ENCODE measurements around the gene ZMAT3.
"Not testable (repeated sequence)": the region's sequence is repeated elsewhere in the genome, so short reads cannot be mapped to it uniquely, and the experiment has no call there.

Gene ZMAT3

DNA sequence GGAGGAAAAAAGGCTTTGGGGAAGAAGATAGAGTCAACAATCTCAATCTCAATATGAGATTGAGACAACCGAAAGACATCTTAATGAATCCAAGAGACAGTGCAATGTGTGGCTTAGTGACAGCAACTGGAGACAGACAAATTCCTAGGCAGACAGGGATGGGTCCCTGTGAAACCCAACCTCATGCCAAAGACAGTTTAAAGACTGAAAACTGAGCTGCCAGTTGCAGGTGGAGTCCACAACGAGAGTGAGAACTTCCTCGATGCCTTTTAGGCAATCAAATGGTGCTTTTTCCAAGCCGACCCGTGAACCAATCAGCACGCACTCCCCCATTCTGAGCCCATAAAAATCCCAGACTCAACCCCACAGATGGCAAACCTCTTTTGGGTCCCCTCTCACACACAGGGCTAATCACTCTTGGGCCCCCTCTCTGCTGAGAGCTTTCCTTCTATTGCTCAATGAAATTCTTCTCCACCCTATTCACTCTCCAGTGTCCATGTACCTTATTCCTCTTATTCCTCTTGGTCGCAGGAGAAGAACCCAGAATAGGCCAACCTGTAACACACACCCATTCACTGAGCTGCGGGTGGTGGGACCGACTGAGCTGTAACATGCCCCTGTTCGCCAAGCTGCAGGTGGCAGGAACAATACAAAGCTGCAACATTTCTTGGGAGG, 34.8 kb downstream of the ZMAT3 start:
- H3K27ac ChIP-seq (ENCODE audit: low read length): no peak overlapping the region
- no peaks in the 10 kb centered on the region for H3K9me3 ChIP-seq (ENCODE audit: insufficient read depth, low read depth, low read length)
- no peak overlapping the region for H3K4me3 ChIP-seq (ENCODE audit: low read length)
- H3K9ac ChIP-seq (ENCODE audit: low read depth, low read length): no peak overlapping the region
- no peaks in the 10 kb centered on the region for H3K27me3 ChIP-seq (ENCODE audit: insufficient read depth, low read length)
- no peaks in the 10 kb centered on the region for H3K4me1 ChIP-seq (ENCODE audit: insufficient read depth, low read length)
- H3K36me3 ChIP-seq (ENCODE audit: insufficient read depth, low read depth, low read length): no peaks in the 10 kb centered on the region

DNA sequence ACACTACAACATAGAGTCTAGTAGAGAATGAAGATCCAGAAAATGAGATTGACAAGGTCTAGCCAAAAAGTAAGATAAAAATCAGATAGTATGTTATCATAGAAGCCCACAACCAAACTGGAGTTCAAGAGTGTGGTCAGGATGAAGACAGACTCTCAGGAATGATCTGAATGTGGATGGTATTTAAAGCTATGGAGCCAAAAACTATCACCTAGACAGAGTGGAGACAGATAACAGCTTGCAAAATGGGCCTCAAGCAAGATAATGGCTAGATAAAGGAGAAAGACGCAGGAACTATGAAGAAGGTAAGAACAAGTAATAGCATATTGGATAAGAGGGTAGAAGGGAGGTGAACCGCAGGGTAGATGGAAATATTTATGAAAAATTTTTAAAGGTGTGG, 35.4 kb downstream of the ZMAT3 start:
- Histone ChIP-seq H3K4me1 (ENCODE audit: insufficient read depth, low read length) (no peaks in the 10 kb centered on the region), H3K36me3 (ENCODE audit: insufficient read depth, low read depth, low read length) (no peaks in the 10 kb centered on the region)

DNA sequence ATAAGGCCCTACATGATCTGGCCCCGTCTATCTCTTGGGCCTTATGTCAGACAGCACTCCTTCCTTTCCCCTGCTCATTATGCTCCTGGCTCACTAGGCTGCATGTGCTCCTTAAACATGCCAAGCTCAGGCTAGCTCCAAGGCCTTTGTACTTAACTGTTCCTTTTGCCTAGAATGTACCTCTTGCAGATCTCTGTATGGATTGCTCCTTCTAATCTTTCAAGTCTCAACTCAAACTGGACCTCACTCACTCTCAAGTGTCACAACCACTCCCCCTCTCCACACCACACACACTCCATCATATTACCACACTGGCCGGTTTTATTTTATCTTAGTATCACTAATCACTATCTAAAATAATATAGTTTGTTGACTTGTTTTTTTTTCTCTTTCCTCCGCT, 36.4 kb downstream of the ZMAT3 start:
- no peaks in the 10 kb centered on the region for H3K27me3 ChIP-seq (ENCODE audit: insufficient read depth, low read length)
- no peak overlapping the region for H3K27ac ChIP-seq (ENCODE audit: low read length)
- H3K9ac ChIP-seq (ENCODE audit: low read depth, low read length): no peak overlapping the region
- H3K9me3 ChIP-seq (ENCODE audit: insufficient read depth, low read depth, low read length): peaks cover 6% of the 10 kb centered on the region; the same call in 1 of the 2 replicates
- no peaks in the 10 kb centered on the region for H3K4me1 ChIP-seq (ENCODE audit: insufficient read depth, low read length)
- H3K4me3 ChIP-seq (ENCODE audit: low read length): no peak overlapping the region
- H3K36me3 ChIP-seq (ENCODE audit: insufficient read depth, low read depth, low read length): no peaks in the 10 kb centered on the region

More for the DNA sequence above, 35.4 kb downstream of the ZMAT3 start:
- no peak overlapping the region for H3K27ac ChIP-seq (ENCODE audit: low read length)
- H3K9ac ChIP-seq (ENCODE audit: low read depth, low read length): no peak overlapping the region
- H3K4me3 ChIP-seq (ENCODE audit: low read length): no peak overlapping the region
- H3K9me3 ChIP-seq (ENCODE audit: insufficient read depth, low read depth, low read length): 0 out of 2 replicates have a peak, but pooled peaks cover under 1% of the 10 kb centered on the region
- no peaks in the 10 kb centered on the region for H3K27me3 ChIP-seq (ENCODE audit: insufficient read depth, low read length)

DNA sequence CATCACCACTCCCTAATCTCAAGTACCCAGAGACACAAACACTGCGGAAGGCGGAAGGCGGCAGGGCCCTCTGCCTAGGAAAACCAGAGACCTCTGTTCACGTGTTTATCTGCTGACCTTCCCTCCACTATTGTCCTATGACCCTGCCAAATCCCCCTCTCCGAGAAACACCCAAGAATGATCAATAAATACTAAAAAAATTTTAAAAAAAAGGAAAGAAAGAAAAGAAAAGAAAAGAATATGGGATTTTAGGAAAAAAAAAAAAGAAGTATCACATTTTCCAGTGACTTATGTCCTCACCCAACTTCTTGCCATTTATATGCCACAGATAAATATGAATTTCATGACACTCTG, 38.3 kb downstream of the ZMAT3 start:
- H3K9me3 ChIP-seq (ENCODE audit: insufficient read depth, low read depth, low read length); H3K36me3 ChIP-seq (ENCODE audit: insufficient read depth, low read depth, low read length); H3K9ac ChIP-seq (ENCODE audit: low read depth, low read length); H3K4me3 ChIP-seq (ENCODE audit: low read length); H3K27me3 ChIP-seq (ENCODE audit: insufficient read depth, low read length); H3K27ac ChIP-seq (ENCODE audit: low read length); H3K4me1 ChIP-seq (ENCODE audit: insufficient read depth, low read length): not testable (repeated sequence)

- not testable (repeated sequence) for H3K27ac ChIP-seq (ENCODE audit: low read length); H3K9me3 ChIP-seq (ENCODE audit: insufficient read depth, low read depth, low read length); H3K9ac ChIP-seq (ENCODE audit: low read depth, low read length); H3K4me3 ChIP-seq (ENCODE audit: low read length); H3K27me3 ChIP-seq (ENCODE audit: insufficient read depth, low read length); H3K4me1 ChIP-seq (ENCODE audit: insufficient read depth, low read length); H3K36me3 ChIP-seq (ENCODE audit: insufficient read depth, low read depth, low read length)
Measured at GRCh38 chr3:179032454-179033303, 38.9 kb downstream of the ZMAT3 start.

DNA sequence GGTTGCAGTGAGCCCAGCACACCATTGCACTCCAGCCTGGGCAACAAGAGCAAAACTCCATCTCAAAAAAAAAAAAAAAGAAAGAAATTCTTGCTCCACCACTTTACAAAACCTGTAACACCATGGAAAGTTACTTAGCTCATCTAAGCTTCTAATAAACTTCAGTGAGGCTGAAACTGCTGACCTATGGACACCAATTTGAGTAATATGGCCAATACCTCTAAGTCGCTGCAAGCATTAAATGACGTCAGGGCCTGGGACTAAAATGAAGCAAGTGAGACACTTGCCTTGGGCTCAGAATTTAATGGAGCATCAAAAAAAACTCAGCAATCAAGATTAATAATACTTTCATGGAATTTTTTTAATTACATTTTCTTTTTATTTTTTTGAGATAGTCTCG, 42.5 kb downstream of the ZMAT3 start:
- H3K4me1 ChIP-seq (ENCODE audit: insufficient read depth, low read length): peaks cover 3% of the 10 kb centered on the region; the same call in 1 of the 2 replicates
- no peak overlapping the region for H3K27ac ChIP-seq (ENCODE audit: low read length)
- H3K9me3 ChIP-seq (ENCODE audit: insufficient read depth, low read depth, low read length): peaks cover 6% of the 10 kb centered on the region; the same call in 1 of the 2 replicates
- no peaks in the 10 kb centered on the region for H3K36me3 ChIP-seq (ENCODE audit: insufficient read depth, low read depth, low read length)
- no peak overlapping the region for H3K9ac ChIP-seq (ENCODE audit: low read depth, low read length)
- H3K4me3 ChIP-seq (ENCODE audit: low read length): no peak overlapping the region
- no peaks in the 10 kb centered on the region for H3K27me3 ChIP-seq (ENCODE audit: insufficient read depth, low read length)

DNA sequence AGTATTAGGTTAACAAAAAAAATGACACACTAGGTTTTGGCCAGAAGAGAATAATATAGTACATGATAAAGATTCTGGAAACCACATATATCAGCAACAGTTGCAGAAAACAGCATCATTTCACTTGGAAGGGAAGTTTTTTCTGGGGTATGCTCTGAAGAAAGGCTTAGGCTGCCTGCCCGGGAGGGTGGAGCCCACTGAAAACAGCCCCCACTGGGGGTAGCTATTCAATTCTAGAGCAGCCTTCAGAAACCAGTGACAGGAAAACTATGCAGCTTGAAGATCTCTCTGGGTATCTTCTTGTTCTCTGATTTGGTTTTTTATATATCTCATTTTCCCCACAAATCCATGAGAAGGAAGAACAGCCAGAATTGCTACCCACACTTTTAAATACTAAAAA, 43.2 kb downstream of the ZMAT3 start:
- no peaks in the 10 kb centered on the region for H3K36me3 ChIP-seq (ENCODE audit: insufficient read depth, low read depth, low read length)
- peaks cover 6% of the 10 kb centered on the region; the same call in 1 of the 2 replicates for H3K9me3 ChIP-seq (ENCODE audit: insufficient read depth, low read depth, low read length)
- H3K27ac ChIP-seq (ENCODE audit: low read length): no peak overlapping the region

GRCh38 chr3:179027326-179027900, 44.2 kb downstream of the ZMAT3 start:
- Histone ChIP-seq H3K27me3 (ENCODE audit: insufficient read depth, low read length) (no peaks in the 10 kb centered on the region), H3K4me1 (ENCODE audit: insufficient read depth, low read length) (peaks cover 3% of the 10 kb centered on the region; the same call in 1 of the 2 replicates), H3K9ac (ENCODE audit: low read depth, low read length) (no peak overlapping the region), H3K36me3 (ENCODE audit: insufficient read depth, low read depth, low read length) (no peaks in the 10 kb centered on the region), H3K4me3 (ENCODE audit: low read length) (no peak overlapping the region), H3K9me3 (ENCODE audit: insufficient read depth, low read depth, low read length) (peaks cover 6% of the 10 kb centered on the region; the same call in 1 of the 2 replicates), H3K27ac (ENCODE audit: low read length) (no peak overlapping the region)

More for the DNA sequence above, 43.2 kb downstream of the ZMAT3 start:
- Histone ChIP-seq H3K9ac (ENCODE audit: low read depth, low read length) (no peak overlapping the region), H3K4me1 (ENCODE audit: insufficient read depth, low read length) (peaks cover 3% of the 10 kb centered on the region; the same call in 1 of the 2 replicates), H3K27me3 (ENCODE audit: insufficient read depth, low read length) (no peaks in the 10 kb centered on the region), H3K4me3 (ENCODE audit: low read length) (no peak overlapping the region)

DNA sequence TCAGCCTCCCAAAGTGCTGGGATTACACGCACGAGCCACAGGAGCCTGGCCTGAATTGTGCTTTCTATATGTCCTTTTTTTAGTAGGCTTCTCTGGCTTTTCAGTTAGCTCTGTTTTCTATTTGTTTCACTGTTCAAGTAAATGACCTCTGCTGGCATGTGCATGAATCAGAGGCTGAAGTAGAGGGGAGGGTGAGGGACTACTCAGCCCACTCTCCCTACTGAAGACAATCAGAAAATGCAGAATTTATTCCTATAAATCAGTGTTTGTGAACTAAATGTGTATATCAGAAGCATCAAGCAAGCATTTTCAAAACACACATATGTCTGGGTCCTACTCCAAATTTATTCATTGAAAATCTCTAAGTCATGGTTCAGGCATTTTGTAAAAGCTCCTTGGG, 45.0 kb downstream of the ZMAT3 start:
- Histone ChIP-seq H3K9me3 (ENCODE audit: insufficient read depth, low read depth, low read length) (peaks cover 6% of the 10 kb centered on the region; the same call in 1 of the 2 replicates), H3K27me3 (ENCODE audit: insufficient read depth, low read length) (no peaks in the 10 kb centered on the region), H3K27ac (ENCODE audit: low read length) (no peak overlapping the region), H3K4me3 (ENCODE audit: low read length) (no peak overlapping the region), H3K9ac (ENCODE audit: low read depth, low read length) (no peak overlapping the region), H3K4me1 (ENCODE audit: insufficient read depth, low read length) (peaks cover 3% of the 10 kb centered on the region; the same call in 1 of the 2 replicates), H3K36me3 (ENCODE audit: insufficient read depth, low read depth, low read length) (no peaks in the 10 kb centered on the region)

DNA sequence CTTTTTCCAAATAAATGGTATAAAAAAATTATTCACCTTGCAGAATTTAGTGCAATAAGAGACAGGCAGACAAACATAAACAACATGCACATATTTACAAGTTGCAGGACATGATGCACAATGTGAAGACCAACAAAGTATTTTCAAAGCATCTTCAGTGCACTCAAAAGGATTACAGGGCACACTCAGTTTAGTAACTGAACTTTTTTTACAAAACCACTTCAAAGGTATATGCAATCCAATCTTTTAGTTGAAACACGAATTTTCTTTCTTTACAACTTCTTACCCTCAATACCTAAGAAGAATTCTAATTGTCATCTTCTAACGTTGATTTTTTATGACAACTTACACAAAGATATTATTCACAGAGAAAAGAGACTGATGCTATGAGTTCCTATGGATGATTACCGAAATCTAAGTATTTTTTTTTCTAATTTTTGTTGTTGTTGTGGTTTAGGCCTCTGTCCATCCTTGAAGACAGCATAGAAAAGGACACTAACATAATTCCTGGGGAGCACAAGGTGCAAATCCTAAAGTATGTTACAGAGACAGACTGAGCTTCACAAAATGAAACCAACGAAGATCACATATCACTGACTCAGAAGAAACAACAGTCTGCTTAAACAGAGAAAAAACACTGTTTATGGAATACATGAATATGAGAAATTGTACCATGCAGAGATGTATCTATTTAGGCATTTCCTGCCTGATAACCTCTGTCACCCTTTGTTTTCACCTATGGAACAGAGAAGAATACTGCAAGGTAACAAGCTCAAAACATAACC, 50.3 kb downstream of the ZMAT3 start:
- Histone ChIP-seq H3K27me3 (ENCODE audit: insufficient read depth, low read length) (no peaks in the 10 kb centered on the region), H3K4me3 (ENCODE audit: low read length) (no peak overlapping the region), H3K4me1 (ENCODE audit: insufficient read depth, low read length) (no peaks in the 10 kb centered on the region), H3K9me3 (ENCODE audit: insufficient read depth, low read depth, low read length) (no peaks in the 10 kb centered on the region), H3K27ac (ENCODE audit: low read length) (no peak overlapping the region), H3K9ac (ENCODE audit: low read depth, low read length) (no peak overlapping the region), H3K36me3 (ENCODE audit: insufficient read depth, low read depth, low read length) (no peaks in the 10 kb centered on the region)

DNA sequence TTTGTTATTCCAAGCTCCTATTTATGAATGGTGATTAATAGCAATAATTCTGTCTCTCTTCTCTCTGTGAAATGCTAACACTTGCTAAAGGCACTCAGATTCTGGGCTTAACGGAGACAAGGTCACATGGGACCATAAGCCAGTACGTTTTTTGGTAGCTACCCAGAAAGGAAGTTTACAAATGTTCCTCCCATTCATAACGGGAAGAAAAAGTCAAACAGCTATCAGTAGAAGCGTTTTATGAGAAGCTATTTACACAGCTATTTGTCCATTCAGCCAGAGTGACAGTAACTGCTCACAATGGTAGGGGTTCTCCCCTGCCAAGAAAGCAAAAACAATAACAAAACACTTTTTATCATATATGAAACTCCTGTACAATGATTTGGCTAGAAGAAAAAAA, 51.5 kb downstream of the ZMAT3 start:
- H3K4me1 ChIP-seq (ENCODE audit: insufficient read depth, low read length): no peaks in the 10 kb centered on the region
- H3K36me3 ChIP-seq (ENCODE audit: insufficient read depth, low read depth, low read length): no peaks in the 10 kb centered on the region
- H3K27me3 ChIP-seq (ENCODE audit: insufficient read depth, low read length): no peaks in the 10 kb centered on the region
- no peak overlapping the region for H3K4me3 ChIP-seq (ENCODE audit: low read length)
- H3K9me3 ChIP-seq (ENCODE audit: insufficient read depth, low read depth, low read length): no peaks in the 10 kb centered on the region
- no peak overlapping the region for H3K27ac ChIP-seq (ENCODE audit: low read length)
- H3K9ac ChIP-seq (ENCODE audit: low read depth, low read length): no peak overlapping the region
